OCI-M2 (cell line): ENCODE measurements around the gene TIMP2.
"Not testable (repeated sequence)": the region's sequence is repeated elsewhere in the genome, so short reads cannot be mapped to it uniquely, and the experiment has no call there.

Experiments
- DNase-seq: peaks from one replicate; lab custom pipeline; 2025; ENCODE audit not compliant: unreplicated experiment; lab: John Stamatoyannopoulos, UW

The TIMP2 gene

DNA sequence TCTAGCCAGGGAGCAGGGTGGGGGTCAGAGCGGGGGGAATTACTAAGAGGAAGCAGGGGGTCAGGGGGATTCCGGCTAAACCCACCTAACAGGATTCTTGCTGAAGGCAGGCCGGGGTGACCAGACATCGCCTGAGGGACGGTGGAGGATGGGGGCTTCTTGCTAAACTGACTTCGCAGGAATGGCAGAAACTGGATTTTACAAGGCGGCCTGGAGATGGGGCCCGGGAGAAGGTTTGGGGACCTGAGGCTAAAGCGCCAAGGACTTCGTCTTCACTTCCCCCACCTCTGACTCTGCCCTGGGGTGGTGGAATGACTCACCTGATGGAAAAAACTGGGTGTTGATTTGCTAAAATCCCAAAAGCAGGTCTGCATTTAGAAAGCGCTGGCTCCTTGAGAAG is 31.1 kb upstream of the TIMP2 start:
- no peak for DNase-seq

DNA sequence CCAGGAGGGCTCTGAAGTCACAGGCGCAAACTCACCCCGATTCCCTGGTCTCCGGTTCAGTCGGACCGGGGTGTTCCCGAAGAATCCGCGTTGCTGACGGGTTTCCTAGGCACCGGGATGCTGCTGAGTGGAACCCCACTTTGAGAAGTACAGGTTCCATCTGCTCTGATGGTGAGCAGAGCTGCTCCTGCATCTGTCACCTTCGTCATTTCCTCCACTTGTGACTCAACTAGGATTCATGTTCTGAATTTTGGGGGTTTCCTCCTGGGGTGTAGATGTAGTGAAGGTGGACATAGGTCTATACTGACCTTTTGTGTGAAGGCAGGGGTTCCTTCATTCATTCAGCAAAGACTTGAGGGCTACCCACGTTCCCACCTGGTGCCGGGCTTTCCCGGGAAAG is 29.5 kb upstream of the TIMP2 start:
- no peak for DNase-seq

DNA sequence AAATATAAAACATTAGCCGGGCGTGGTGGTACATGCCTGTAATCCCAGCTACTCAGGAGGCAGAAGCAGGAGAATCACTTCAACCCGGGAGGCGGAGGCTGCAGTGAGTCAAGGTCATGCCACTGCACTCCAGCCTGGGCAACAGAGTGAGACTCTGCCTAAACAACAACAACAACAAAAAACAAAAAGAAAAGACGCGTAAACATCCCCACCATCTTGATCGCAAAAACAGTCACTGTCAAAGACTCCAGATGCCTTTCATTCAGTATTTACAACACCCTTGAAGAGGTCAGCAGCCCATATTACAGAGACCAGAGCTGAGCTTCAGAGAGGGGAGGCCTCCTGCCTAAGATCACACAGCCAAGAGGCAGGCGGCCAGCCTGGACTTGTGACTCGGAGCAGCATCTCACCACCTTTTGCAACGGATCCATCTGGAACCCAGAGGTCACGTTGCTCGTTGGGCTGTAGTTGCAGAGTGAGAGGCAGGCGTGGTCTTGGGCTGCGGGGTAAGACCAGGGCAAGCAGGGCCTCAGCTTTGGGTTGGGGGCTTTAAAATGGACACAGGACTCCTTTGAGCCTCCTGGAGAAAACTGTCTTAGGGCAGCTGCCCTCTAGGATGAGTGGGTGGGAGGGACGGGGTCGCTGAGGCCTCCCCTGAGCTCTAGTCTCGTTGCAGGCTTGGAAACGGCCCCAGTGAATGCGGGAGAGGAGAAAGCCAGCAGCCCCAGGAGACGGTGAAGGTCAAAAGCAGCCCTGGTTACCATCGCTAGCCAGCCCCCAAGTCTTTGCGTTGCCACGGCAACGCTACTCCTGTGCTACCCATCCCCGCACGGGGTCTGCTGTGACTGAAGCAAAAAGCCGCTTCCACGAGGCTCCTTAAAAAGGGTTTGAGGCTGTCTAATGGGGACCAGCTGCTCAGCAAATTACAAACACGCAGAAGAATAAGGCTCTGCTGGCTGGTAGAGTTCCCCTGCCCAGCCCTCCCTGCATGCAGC is 28.5 kb upstream of the TIMP2 start:
- no peak for DNase-seq

DNA sequence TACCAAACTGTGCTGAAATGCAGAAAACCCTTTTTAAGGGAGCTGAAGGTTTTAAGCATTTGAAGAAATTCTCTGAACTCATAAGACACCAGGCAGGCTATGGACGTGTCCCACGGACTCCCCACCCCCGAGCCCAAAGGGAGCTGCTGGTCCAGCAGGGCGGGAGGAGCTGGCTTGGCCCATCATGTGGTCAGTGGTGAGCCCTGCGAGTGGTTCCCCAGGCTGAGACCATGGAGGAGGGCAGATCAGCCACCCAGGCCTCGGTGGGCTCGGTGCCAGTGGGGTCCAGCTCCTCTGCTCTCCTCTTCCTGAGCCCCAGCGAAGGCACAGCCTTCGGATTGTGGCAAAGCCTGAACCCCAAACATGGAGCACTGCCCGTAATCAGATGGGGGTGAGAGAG is 27.5 kb upstream of the TIMP2 start:
- no peak for DNase-seq

DNA sequence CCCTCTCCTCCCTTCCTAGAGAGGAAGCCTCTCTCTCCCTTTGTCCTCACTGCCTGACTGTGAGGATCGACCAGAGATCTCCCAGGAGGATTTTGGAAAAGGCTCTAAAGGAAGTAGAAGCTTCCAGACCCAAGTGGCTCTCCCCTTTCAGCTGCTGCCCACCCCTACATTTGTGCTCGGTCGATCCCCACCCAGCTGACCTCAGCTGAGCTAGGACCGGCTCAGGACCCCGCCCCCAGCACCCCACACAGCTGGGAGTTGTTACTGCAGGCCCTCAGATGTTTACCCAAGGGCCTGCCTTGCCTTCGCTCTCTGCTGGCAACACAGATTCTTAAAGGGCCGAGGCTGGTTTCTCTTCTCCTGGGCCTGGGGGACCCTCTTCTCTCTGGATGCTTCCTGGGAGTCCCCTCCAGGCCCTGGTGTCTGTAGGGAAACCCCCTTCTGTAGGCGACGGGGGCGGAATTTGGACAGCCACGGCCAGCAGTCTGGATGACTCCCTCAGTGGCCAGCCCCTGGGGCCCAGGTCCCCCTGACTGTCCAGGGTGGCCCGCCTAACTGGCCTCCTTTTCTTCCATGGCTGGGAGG is 26.9 kb upstream of the TIMP2 start:
- DNase-seq = no peak

DNA sequence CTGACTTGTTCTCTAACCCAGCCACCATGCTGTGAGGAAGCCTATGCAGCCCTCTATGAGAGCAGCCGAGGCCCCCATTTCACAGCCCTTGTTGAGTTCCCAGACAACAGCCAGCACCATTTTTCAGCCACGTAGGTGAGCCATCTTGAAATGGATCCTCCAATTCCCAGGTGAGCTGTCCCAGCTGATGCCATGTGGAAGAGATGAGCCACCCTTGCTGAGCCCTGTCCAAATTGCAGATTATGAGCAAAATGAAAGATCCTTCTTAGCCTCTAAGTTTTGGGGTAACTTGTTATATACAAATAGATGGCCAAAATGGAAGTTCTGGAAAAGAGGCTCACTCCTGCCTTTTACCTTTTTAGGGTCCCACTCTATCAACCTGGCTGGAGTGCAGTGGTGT is 25.7 kb upstream of the TIMP2 start:
- DNase-seq = no peak

DNA sequence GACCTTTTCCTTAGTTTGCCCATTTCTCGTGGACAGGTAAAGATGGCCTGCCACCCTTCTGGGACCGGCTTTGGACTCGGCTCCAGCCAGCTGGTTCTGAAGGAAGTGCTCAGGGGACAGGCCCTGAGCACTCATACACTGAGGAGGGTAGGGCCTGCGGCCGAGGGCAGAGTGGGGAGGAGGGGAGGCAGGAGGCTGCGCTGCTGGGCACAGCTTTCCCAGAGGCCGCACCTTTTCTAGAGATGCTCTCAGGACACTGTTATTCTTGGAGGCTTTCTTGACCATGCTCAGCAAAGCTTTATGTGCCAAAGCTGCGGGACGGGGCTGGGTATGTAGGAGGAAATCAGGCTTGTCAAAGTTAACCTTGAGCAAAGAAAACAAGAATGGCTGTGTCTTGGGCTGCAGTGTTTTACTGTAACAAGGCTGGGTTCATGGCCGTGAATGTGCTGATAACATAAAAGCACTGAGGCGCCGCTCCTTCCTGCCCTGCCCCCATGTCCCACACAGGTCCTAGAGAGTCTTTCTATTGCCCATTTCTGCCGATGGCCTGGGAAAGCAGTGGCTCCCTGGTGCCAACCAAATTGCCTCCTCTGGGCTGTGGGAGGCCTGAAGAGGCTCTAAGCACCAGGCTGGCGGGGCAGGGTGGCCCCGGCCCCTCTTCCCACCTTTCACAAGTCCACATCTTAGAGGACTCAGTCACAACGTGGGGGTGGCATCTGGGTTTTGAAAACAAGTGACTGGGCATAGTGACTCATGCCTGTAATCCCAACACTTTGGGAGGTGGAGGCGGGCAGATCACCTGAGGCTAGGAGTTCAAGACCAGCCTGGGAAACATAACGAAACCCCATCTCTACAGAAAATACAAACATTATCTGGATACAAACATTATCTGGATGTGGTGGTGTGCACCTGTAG is 22.3 kb upstream of the TIMP2 start:
- DNase-seq = no peak

DNA sequence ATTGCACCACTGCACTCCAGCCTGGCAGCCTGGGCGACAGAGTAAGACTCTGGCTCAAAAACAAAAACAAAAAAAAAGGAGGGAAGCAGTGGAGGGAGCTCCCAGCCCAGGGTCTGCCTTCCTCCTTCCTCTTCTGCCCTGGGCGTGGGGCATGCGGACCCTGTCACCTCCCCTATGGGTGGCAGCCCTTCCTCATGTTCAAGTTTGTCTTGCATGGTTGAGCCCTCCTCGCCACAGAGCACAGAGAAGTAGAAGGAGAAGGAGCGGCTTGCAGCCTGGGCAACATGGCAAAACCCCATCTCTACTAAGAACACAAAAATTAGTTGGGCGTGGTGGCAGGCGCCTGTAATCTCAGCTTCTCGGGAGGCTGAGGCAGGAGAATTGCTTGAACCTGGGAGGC is 21.4 kb upstream of the TIMP2 start:
- DNase-seq = no peak

DNA sequence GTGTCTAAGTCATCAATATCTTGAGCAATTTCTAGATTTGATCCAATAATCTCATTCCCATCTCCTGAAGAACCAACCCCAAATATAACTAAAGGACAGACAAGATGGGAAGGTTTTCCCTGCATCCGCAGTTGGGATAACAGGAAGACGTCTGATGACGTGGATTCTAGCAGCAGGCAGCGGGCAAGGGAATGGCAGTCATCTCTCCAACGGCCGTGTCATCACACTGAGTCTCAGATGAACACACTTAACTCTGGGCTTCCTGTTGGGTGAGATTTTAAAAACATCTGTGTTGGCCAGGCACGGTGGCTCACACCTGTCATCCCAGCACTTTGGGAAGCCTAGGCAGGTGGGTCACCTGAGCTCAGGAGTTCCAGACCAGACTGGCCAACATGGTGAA is 20.9 kb upstream of the TIMP2 start:
- no peak for DNase-seq

DNA sequence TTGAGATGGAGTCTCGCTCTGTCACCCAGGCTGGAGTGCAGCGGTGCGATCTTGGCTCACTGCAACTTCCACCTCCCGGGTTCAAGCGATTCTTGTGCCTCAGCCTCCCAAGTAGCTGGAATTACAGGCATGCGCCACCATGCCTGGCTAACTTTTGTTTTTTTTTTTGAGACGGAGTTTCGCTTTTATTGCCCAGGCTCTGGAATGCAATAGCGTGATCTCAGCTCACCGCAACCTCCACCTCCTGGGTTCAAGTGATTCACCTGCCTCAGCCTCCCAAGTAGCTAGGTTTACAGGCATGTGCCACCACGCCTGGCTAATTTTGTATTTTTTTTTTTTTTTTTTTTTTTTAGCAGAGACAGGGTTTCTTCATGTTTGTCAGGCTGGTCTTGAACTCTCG is 20.3 kb upstream of the TIMP2 start:
- DNase-seq = not testable (repeated sequence)

DNA sequence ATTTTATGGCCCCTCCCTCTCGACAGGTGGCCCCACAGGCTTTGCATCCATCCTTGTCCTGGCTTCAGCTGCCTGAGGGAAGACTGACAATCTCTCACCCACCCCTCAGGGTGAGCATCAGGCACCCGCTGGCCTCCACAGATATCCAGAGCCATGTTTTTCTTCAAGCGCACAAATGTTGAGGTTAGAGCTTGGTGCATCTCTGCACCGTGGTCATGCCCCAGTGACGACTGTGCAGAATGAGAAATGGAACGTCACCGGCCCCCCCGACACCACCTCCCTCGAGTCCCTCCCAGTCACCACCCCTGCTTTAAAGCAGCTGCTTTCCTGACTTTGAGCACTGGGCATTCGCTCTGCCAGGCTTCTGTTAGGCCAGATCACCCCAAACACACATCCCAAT is 19.8 kb upstream of the TIMP2 start:
- DNase-seq = no peak

DNA sequence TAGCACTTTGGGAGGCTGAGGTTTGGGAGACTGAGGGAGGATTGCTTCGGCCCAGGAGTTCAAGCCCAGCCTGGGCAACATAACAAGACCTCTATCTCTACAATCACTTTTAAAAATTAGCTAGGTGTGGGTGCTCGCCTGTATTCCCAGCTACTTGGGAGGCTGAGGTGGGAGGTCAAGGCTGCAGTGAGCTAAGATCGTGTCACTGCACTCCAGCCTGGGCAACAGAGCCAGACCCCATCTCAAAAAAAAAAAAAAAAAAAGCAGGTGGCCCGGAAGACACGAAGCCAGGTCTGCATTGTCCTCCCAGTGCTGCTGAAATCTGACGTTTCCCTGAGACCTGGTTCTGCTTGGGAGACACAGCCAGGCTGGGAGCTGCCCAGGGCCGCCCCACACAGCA is 18.8 kb upstream of the TIMP2 start:
- DNase-seq = no peak

DNA sequence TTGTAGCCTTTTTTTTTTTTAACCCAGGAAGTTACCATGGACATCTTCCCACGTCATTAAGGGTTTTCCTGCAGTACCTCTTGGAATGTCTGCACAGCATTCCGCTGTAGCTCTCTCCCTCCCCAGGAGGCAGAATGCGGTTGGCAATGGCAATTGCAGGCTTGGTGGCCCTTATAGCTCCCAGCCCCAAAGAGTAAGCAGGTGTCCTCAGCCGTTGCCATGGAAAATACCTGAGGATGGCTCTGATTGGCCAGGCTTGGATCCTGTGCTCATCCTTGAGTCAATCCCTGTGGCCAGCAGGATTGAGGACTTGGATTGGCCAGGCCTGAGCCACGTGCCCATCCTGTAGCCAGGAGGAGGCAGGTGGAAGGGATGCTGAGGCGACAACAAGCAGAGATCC is 15.5 kb upstream of the TIMP2 start:
- no peak for DNase-seq

DNA sequence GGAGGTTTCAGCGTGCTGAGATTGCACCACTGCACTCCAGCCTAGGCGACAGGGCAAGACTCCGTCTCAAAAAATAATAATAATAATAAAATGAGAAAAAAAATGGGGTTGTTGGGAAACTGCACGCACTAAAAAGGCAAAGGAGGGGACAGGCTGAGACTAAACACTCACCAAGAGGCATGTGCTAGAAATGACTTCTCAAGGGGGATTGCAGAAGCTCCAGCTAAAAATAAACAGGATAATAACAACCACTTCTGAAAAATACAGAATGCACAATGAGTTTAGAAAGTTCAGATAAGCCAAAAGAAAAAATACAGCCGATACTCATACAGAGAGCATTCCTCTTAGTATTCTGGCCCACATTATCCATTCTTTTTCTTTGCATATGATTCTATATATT is 15.1 kb upstream of the TIMP2 start:
- no peak for DNase-seq

DNA sequence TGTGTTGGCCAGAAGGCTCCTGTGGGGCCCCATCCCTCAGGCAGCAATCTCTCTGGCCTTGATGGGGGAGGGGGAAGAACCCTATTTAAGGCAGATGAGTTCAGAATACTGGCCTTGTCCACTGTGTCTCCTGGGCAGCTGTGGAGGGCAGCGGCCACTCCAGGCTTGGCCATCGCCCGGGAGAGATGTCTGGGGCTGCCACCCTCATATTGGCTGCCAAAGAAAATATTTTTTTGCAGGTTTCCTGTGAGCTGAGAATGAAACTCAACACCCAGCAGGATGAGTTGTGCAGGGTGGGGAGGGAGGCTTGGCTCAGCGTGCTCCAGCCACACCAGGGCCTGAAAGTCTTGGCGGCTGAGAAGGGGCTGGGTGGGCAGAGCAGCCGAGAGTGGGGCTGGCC is 14.4 kb upstream of the TIMP2 start:
- no peak for DNase-seq

DNA sequence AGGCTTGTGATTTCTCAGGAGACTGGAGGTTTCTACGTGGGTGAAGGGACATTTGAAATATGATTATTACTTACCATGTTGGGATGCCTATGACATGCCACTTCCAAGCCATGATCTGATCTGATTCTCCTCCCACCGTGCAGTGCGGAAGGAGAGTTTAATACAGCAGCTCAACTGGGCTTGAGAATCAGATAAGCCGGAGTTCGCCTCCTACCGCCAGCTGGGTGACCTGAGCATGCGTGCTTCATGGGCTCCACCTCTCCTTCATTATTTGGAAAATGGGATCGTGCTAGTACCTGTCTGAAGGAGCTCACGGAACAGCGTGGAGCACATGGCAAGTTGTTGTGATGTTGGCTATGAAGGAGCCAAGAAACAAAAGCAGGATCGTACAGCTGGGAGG is 12.4 kb upstream of the TIMP2 start:
- no peak for DNase-seq

DNA sequence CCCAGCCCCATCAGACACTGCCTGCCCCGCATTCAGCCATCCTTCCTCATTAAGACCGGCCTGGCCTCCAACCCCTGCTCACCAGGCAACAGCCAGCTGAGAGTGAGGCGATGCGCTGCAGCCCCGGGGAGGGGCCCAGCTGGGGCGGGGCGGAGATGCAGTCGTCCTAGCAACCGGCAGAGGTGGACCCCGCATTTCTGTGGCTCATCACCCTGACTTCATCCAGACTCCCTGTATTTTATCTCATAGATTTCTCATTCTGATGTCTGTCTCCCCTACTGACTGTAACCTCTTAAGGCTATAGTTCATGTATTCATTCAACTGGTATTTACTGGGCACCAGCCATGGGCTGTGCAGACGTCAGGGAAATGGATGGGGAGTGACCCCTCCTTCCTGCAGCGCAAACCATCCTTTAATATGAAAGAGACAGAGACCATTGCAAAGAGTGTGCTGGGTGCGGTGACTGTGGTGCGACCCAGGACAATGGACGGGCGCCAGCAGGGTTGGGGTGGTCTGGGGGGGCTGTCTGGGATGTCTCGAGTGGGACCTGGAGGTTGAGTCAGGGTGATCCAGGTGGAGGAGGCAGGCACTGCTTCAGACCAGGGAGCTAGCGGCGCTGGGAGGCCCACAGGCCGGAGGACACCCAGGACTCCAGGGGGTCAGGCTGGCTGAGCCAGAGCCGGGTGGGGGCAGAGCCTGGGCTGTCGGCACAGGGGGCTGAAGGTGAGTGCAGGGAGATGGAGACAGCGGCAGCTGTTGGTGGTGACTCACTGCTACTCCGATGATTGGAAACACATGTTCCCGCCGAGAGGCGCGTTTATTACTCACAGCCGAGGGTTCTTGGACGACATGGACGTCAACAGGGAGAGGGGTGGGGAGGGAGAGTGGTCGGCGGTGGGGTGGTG is 10.5 kb upstream of the TIMP2 start:
- no peak for DNase-seq

DNA sequence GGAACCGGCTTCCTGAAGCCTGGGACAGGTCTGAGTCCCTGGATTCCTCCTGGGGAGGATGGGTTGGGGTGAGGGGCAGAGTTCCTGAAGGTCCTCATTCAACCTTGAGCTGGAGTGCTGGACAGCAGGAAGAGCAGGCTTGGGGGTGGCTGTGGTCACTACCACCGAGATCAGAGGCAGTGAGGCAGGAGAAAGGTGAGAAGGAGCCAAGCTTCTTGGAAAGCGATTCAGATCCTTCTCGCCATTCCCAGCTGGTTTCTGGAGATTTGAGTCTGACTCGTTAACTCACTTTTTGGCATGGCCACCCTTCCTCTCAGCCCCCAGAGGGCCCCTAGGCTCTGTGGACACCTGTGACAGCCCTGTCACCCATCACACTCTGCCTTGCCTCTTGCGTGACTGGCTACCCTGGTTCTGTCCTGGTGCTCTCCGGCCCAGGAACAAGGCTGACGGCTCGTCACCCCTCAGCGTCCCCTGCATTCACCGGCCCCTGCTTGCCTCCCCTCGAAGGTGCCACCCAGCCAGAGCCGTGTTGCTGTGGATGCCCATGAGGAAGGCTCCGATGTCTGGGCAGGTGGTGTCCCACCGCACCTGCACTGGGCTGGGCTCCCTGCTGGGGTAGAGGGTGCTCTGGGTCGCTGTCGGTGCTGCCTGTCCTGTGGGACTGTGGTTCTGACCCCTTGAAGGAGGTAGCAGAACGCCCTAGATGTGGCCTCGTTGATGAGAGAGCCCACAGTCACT is 9.7 kb upstream of the TIMP2 start:
- no peak for DNase-seq

DNA sequence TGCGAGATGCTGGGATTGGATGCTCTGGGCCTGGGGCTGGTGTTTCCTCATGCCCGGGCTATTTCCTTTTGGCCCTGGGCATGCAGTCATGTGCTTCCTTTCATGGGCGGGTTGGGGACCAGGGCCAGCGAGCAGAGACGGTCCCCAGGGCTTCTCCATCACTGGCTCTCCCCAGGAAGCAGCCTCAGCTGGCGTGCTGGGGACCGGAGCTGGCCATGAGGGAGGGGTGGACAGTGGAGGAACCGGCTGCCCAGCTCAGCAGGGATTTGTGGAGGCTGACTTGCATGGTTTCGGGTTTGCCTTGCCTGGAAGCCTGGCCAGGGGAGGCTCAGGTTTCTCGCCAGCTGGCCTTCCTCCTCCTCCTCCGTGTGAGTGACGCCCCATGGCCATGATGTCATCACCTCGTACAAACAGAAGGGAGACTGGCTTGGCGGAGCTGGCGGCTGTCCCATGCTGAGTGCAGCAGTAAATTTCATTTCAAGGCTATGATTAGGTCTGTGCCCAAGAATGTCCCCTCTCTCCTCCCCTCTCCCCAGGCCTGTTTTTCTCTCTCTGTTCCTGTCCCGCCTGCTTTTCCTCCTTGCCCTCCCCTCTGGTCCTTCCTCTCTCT is 8.9 kb upstream of the TIMP2 start:
- DNase-seq = no peak
